Measurements from ENCODE around the gene FMNL2.

The FMNL2 gene

DNA sequence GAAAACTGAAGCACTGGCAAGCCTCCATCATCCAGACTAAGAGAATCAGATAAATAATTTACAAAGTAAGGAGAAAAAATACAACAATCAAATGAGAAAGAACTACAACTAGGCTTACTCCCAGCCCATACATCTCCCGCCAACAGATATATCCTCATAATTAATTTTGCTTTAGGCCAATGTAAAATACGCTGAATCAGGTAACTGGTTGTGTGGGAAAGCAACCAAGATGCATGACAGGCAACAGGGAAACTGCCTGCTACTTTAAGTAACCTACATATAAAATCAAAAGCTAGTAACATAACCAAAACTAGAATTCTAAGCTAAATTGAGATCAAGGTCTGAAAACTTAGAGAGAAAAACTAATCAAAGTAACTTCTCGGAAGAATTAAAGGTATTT lies 360.8 kb downstream of the FMNL2 start (continued):
- TF ChIP-seq ZIC2 (tag by site-specific recombination; IDR thresholded peaks at IDR 0.05) (no peak), GLI4 (tag by site-specific recombination; IDR thresholded peaks at IDR 0.05) (no peak)
- TF ChIP-seq, protein P1, sequence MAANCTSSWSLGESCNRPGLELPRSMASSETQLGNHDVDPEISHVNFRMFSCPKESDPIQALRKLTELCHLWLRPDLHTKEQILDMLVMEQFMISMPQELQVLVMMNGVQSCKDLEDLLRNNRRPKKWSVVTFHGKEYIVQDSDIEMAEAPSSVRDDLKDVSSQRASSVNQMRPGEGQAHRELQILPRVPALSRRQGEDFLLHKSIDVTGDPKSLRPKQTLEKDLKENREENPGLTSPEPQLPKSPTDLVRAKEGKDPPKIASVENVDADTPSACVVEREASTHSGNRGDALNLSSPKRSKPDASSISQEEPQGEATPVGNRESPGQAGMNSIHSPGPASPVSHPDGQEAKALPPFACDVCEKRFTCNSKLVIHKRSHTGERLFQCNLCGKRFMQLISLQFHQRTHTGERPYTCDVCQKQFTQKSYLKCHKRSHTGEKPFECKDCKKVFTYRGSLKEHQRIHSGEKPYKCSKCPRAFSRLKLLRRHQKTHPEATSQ (tag by site-specific recombination; IDR thresholded peaks at IDR 0.05) = no peak

DNA sequence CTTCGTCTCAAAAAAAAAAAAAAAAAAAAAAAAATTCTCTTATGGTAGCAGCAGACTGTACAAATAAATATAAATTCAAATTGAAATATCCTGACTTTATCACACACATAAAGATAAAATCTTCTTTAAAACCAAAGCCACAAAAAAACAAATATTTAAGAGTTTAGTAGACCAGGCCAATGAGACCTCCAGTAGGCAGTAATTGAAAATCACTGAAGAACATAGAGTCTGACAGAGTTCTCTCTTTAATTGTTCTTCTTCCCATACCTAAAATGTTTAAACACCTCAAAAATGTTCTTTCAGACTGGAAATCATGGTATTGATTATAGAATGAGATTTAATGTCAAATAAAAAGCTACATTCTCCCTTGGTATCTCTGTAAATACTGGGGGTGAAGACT lies 361.5 kb downstream of the FMNL2 start:
- ChIA-PET CTCF (no interaction called here), POLR2A (no interaction called here)
- Histone ChIP-seq H3K27ac (ENCODE audit: extremely low read depth, low read depth, low read length) (no peak overlapping the region), H3K9me3 (ENCODE audit: control insufficient read depth, insufficient read depth, low read depth, low read length) (no peaks in the 10 kb centered on the region), H3K36me3 (ENCODE audit: control insufficient read depth in 2 of 2, insufficient read depth in 1 of 2, low read length in 2 of 2) (peaks cover 5 to 36% of the 10 kb centered on the region in 2 experiments), H3K4me1 (ENCODE audit: control insufficient read depth, insufficient read depth, low read length) (peaks cover 3% of the 10 kb centered on the region; the same call in 1 of the 2 replicates), H3K4me3 (ENCODE audit: low read depth, low read length) (no peak overlapping the region)
- TF ChIP-seq, protein P2, sequence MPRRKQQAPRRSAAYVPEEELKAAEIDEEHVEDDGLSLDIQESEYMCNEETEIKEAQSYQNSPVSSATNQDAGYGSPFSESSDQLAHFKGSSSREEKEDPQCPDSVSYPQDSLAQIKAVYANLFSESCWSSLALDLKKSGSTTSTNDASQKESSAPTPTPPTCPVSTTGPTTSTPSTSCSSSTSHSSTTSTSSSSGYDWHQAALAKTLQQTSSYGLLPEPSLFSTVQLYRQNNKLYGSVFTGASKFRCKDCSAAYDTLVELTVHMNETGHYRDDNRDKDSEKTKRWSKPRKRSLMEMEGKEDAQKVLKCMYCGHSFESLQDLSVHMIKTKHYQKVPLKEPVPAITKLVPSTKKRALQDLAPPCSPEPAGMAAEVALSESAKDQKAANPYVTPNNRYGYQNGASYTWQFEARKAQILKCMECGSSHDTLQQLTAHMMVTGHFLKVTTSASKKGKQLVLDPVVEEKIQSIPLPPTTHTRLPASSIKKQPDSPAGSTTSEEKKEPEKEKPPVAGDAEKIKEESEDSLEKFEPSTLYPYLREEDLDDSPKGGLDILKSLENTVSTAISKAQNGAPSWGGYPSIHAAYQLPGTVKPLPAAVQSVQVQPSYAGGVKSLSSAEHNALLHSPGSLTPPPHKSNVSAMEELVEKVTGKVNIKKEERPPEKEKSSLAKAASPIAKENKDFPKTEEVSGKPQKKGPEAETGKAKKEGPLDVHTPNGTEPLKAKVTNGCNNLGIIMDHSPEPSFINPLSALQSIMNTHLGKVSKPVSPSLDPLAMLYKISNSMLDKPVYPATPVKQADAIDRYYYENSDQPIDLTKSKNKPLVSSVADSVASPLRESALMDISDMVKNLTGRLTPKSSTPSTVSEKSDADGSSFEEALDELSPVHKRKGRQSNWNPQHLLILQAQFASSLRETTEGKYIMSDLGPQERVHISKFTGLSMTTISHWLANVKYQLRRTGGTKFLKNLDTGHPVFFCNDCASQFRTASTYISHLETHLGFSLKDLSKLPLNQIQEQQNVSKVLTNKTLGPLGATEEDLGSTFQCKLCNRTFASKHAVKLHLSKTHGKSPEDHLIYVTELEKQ (tag by site-specific recombination; IDR thresholded peaks at IDR 0.05; ENCODE audit: borderline replicate concordance) = no peak
- TF ChIP-seq ZNF707 (tag by site-specific recombination; IDR thresholded peaks at IDR 0.05) (no peak), GLIS1 (tag by site-specific recombination; IDR thresholded peaks at IDR 0.05) (no peak), ZNF184 (tag by site-specific recombination; IDR thresholded peaks at IDR 0.05) (no peak), ZBTB8A (tag by site-specific recombination; IDR thresholded peaks at IDR 0.05) (no peak), ZNF423 (tag by site-specific recombination; IDR thresholded peaks at IDR 0.05) (no peak), ZNF654 (tag by site-specific recombination; IDR thresholded peaks at IDR 0.05; ENCODE audit: low read depth) (no peak), TRIM28 (IDR thresholded peaks at IDR 0.05; ENCODE audit: borderline replicate concordance, low read length) (no peak), ZFP37 (tag by site-specific recombination; IDR thresholded peaks at IDR 0.05) (no peak), BCL11B (tag by site-specific recombination; IDR thresholded peaks at IDR 0.05; ENCODE audit: low read depth) (no peak), ZNF350 (tag by site-specific recombination; IDR thresholded peaks at IDR 0.05) (no peak), ZNF777 (tag by site-specific recombination; IDR thresholded peaks at IDR 0.05; ENCODE audit: borderline replicate concordance) (no peak)
- TF ChIP-seq, protein P3, sequence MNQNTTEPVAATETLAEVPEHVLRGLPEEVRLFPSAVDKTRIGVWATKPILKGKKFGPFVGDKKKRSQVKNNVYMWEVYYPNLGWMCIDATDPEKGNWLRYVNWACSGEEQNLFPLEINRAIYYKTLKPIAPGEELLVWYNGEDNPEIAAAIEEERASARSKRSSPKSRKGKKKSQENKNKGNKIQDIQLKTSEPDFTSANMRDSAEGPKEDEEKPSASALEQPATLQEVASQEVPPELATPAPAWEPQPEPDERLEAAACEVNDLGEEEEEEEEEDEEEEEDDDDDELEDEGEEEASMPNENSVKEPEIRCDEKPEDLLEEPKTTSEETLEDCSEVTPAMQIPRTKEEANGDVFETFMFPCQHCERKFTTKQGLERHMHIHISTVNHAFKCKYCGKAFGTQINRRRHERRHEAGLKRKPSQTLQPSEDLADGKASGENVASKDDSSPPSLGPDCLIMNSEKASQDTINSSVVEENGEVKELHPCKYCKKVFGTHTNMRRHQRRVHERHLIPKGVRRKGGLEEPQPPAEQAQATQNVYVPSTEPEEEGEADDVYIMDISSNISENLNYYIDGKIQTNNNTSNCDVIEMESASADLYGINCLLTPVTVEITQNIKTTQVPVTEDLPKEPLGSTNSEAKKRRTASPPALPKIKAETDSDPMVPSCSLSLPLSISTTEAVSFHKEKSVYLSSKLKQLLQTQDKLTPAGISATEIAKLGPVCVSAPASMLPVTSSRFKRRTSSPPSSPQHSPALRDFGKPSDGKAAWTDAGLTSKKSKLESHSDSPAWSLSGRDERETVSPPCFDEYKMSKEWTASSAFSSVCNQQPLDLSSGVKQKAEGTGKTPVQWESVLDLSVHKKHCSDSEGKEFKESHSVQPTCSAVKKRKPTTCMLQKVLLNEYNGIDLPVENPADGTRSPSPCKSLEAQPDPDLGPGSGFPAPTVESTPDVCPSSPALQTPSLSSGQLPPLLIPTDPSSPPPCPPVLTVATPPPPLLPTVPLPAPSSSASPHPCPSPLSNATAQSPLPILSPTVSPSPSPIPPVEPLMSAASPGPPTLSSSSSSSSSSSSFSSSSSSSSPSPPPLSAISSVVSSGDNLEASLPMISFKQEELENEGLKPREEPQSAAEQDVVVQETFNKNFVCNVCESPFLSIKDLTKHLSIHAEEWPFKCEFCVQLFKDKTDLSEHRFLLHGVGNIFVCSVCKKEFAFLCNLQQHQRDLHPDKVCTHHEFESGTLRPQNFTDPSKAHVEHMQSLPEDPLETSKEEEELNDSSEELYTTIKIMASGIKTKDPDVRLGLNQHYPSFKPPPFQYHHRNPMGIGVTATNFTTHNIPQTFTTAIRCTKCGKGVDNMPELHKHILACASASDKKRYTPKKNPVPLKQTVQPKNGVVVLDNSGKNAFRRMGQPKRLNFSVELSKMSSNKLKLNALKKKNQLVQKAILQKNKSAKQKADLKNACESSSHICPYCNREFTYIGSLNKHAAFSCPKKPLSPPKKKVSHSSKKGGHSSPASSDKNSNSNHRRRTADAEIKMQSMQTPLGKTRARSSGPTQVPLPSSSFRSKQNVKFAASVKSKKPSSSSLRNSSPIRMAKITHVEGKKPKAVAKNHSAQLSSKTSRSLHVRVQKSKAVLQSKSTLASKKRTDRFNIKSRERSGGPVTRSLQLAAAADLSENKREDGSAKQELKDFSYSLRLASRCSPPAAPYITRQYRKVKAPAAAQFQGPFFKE (tag by site-specific recombination; IDR thresholded peaks at IDR 0.05; ENCODE audit: borderline replicate concordance) = no peak
- TF ChIP-seq, protein P4, sequence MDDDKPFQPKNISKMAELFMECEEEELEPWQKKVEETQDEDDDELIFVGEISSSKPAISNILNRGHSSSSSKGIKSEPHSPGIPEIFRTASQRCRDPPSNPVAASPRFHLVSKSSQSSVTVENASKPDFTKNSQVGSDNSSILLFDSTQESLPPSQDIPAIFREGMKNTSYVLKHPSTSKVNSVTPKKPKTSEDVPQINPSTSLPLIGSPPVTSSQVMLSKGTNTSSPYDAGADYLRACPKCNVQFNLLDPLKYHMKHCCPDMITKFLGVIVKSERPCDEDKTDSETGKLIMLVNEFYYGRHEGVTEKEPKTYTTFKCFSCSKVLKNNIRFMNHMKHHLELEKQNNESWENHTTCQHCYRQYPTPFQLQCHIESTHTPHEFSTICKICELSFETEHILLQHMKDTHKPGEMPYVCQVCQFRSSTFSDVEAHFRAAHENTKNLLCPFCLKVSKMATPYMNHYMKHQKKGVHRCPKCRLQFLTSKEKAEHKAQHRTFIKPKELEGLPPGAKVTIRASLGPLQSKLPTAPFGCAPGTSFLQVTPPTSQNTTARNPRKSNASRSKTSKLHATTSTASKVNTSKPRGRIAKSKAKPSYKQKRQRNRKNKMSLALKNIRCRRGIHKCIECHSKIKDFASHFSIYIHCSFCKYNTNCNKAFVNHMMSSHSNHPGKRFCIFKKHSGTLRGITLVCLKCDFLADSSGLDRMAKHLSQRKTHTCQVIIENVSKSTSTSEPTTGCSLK (tag by site-specific recombination; IDR thresholded peaks at IDR 0.05) = no peak
- TF ChIP-seq, protein P5, sequence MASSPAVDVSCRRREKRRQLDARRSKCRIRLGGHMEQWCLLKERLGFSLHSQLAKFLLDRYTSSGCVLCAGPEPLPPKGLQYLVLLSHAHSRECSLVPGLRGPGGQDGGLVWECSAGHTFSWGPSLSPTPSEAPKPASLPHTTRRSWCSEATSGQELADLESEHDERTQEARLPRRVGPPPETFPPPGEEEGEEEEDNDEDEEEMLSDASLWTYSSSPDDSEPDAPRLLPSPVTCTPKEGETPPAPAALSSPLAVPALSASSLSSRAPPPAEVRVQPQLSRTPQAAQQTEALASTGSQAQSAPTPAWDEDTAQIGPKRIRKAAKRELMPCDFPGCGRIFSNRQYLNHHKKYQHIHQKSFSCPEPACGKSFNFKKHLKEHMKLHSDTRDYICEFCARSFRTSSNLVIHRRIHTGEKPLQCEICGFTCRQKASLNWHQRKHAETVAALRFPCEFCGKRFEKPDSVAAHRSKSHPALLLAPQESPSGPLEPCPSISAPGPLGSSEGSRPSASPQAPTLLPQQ (tag by site-specific recombination; IDR thresholded peaks at IDR 0.05) = no peak
- TF ChIP-seq, protein P6, sequence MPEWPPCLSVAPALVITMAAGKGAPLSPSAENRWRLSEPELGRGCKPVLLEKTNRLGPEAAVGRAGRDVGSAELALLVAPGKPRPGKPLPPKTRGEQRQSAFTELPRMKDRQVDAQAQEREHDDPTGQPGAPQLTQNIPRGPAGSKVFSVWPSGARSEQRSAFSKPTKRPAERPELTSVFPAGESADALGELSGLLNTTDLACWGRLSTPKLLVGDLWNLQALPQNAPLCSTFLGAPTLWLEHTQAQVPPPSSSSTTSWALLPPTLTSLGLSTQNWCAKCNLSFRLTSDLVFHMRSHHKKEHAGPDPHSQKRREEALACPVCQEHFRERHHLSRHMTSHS (tag by site-specific recombination; IDR thresholded peaks at IDR 0.05) = no peak
- TF ChIP-seq, protein P7, sequence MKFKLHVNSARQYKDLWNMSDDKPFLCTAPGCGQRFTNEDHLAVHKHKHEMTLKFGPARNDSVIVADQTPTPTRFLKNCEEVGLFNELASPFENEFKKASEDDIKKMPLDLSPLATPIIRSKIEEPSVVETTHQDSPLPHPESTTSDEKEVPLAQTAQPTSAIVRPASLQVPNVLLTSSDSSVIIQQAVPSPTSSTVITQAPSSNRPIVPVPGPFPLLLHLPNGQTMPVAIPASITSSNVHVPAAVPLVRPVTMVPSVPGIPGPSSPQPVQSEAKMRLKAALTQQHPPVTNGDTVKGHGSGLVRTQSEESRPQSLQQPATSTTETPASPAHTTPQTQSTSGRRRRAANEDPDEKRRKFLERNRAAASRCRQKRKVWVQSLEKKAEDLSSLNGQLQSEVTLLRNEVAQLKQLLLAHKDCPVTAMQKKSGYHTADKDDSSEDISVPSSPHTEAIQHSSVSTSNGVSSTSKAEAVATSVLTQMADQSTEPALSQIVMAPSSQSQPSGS (tag by site-specific recombination; IDR thresholded peaks at IDR 0.05; ENCODE audit: low read depth) = no peak

Measured in HEK293 (cell line).